DOHH2 (cell line): ENCODE measurements around the gene CCDC69.

Source experiments
- EZH2phosphoT487 ChIP-seq: fragments of 200-600 bp; sonication (generic); IDR thresholded peaks from 2 replicates; pipeline ENCODE4 v1.6.1; 2017; ENCODE audit warnings: borderline replicate concordance, mild to moderate bottlenecking, antibody characterized with exemption, low read length, moderate library complexity, mixed read lengths
- TF ChIP-seq, protein P1 (sequence below): fragments of 200-600 bp; sonication (generic); IDR thresholded peaks from one replicate; pipeline ENCODE4 v1.5.1; 2014; ENCODE audit warnings: antibody characterized with exemption, mild to moderate bottlenecking, low read depth, low read length; ENCODE audit not compliant: poor library complexity, severe bottlenecking

DNA sequence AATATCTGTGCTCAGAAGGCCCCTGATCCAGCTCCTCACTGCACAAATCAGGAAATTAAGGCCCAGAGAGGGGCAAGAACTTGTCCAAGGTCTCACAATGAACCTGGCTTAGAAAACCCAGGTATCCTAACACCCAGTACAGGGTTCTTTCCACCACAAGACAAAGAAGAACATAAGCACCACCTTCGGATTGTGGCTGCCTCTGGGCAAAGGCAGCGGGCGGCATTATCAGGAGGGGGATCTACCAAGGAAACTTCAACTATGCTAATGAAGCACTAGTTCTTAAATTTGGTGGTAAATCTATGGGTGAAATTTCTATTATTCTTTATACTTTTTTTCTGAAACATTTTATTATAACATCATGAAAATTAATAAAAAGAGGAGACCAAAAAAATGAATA is 84.2 kb downstream of the CCDC69 start:
- TF ChIP-seq, protein P1, sequence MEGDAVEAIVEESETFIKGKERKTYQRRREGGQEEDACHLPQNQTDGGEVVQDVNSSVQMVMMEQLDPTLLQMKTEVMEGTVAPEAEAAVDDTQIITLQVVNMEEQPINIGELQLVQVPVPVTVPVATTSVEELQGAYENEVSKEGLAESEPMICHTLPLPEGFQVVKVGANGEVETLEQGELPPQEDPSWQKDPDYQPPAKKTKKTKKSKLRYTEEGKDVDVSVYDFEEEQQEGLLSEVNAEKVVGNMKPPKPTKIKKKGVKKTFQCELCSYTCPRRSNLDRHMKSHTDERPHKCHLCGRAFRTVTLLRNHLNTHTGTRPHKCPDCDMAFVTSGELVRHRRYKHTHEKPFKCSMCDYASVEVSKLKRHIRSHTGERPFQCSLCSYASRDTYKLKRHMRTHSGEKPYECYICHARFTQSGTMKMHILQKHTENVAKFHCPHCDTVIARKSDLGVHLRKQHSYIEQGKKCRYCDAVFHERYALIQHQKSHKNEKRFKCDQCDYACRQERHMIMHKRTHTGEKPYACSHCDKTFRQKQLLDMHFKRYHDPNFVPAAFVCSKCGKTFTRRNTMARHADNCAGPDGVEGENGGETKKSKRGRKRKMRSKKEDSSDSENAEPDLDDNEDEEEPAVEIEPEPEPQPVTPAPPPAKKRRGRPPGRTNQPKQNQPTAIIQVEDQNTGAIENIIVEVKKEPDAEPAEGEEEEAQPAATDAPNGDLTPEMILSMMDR: no peak
- no peak for TF ChIP-seq EZH2phosphoT487
